Anterior cingulate cortex (tissue), 58 donors: ENCODE measurements around the gene TPK1.
A peak's percentile ranks its signal among the peaks of the same experiment; 100 is the strongest.
"Not testable (repeated sequence)": the region's sequence is repeated elsewhere in the genome, so short reads cannot be mapped to it uniquely, and the experiment has no call there.

Source experiments
- DNase-seq, 58 donors: peaks; one replicate each; lab custom pipeline; 2025; lab: John Stamatoyannopoulos, UW

The TPK1 gene

GRCh38 chr7:144730224-144730623 is 105.6 kb downstream of the TPK1 start:
- DNase-seq, result no peak

DNA sequence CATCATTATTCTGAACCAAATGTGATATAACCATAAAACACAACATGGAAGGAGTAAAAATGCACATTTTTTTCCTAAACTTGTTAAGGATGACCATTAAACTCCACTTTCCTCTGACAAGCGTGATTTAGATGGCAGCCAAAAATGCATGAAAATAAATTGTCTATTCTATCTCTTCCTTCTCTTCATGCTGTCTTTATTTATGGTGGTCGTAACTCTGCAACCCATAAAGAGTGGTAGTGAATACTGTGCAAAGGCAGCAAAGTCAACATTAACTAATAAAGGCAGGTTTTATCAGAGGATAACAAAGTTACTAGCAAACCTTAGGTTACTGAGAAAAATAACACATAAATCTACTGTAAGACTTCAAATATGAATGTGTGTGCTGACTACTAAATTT is 106.6 kb downstream of the TPK1 start:
- no peak for DNase-seq

- DNase-seq, result no peak
Observed at GRCh38 chr7:144728551-144728950, 107.3 kb downstream of the TPK1 start.

DNA sequence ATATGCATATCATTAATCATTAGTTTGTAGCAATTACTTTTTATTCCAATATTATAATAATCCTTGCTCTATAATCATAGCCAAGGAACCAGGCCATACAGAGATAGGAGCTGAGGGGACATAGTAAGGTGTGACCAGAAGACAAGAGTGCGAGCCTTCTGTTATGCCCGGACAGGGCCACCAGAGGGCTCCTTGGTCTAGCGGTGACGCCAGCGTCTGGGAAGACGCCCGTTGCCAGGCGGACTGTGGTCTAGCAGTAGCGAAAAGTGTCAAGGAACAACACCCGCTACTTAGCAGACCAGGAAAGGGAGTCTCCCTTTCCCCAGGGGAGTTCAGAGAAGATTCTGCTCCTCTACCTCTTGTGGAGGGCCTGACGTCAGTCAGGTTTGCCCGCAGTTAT is 109.0 kb downstream of the TPK1 start:
- DNase-seq, result not testable (repeated sequence)

DNA sequence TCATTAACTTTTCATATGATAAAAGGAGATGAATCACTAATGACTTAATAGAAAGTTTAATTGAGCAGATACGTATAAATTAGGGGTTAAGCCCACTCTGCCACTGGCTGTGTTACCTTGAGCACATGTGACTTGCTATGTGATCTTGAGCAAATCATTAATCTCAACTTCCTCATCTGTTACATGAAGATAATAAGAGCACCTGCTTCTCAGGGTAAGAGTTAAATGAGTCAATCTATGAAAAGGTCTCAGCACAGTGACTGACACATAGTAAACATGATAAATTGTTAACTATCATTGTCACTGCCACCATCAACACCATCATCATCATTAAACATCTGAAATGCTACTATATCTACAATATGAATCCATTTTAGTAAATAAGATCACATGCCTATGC is 110.8 kb downstream of the TPK1 start:
- DNase-seq, result no peak

- DNase-seq, result no peak
Observed at GRCh38 chr7:144723301-144723700, 112.6 kb downstream of the TPK1 start.

DNA sequence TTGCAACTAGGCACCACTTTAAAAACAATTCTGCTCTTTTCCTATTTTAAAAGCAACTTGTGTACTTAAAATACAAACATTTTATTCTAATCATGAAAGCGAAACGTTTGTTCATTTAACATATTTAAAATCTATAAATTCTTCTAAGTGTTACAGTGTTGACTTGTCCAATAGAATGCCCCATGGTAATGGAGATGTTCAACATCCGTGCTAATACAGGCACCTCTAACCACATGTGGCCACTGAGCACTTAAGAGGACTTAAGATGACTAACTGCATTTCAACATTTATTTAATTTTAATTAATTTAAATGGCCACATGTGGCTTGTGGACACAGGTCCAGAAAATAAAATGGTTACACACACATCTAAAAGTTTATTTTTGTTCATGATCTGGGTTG is 115.1 kb downstream of the TPK1 start:
- no peak for DNase-seq

GRCh38 chr7:144720149-144720548 is 115.7 kb downstream of the TPK1 start:
- no peak for DNase-seq

GRCh38 chr7:144717720-144718119 is 118.1 kb downstream of the TPK1 start:
- DNase-seq, result no peak

DNA sequence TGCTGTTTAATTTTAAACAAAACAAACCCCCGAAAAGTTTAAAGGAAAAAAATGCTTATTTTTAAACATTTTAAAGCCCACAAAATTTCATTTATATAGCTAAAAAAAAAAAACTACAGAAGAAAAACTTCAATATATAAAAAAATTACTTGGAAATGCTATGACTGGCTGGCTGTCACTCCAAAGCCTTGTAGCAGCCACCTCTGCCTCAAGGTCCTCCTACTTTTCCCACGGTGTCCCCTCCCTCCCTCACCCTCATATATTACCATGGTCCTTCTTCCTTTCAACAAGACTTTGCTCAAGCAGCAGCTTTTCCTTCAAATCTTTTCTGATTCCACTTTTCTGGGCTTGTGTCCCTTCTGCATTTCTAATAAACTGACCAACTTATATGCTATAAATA is 122.0 kb downstream of the TPK1 start:
- no peak for DNase-seq

- no peak for DNase-seq
Observed at GRCh38 chr7:144710791-144711190, 125.1 kb downstream of the TPK1 start.

GRCh38 chr7:144709066-144709465 is 126.8 kb downstream of the TPK1 start:
- no peak for DNase-seq

DNA sequence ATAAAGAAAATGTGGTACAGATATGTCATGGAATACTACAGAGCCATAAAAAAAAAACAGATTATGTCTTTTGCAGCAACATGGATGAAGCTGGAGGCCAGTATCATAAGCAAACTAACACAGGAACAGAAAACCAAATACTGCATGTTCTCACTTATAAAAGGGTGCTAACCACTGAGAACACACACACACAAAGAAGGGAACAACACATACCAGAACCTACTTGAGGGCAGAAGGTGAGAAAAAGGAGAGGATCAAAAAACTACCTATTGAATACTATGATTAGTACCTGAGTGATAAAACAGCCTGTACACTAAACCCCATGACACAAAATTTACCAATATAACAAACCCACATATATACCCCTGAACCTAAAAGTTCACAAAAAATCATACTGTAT is 144.6 kb downstream of the TPK1 start:
- no peak for DNase-seq

DNA sequence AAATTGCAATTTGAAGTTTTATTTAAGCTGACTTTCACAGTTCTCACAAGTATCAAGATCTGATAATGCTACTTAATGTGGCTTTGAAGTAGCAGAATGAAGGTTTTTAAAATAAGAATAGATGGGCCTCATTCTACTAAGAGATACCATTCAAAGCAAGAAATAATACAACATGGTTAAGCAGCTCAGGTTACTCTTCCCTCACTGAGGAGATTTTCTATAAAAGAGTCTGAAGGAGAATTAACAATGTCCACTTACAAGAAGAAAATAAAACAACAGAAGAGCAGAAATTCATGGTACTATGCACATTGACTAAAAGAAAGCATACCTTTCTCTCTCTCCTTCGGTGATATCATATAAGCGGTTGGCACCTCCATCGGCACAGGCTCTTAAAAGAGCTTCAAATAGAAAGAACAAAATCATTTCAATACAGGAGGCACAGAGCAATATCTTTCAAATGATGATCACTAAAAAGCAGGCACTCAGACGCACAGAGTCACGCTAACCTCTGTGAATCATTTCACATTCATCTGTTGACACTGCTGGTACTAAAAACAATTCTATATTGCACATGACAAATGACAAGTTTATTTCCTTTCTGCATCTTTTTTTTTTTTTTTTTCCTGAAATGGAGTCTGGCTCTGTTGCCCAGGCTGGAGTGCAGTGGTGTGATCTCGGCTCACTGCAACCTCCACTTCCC is 153.1 kb downstream of the TPK1 start:
- DNase-seq, result no peak

DNA sequence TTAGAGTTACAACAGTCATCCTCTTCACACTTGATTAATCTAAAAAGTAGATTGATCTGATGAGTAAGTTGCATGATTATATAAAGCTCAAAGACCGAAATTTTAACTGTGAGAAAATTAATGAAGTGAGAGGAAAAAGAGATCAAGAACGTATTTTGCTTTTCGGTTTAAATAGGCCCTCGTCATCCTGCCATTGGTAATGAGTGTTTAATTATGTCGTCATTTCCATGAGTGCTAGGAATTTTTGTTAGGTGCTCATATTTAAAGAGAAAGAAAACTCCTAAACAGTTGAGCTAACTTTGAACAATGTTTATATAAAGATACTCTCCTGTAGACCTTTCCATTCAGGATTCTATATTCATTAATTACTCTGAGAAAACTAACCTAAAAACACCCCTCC is 159.4 kb downstream of the TPK1 start:
- no peak for DNase-seq

GRCh38 chr7:144674550-144674949 is 161.3 kb downstream of the TPK1 start:
- DNase-seq, result no peak

DNA sequence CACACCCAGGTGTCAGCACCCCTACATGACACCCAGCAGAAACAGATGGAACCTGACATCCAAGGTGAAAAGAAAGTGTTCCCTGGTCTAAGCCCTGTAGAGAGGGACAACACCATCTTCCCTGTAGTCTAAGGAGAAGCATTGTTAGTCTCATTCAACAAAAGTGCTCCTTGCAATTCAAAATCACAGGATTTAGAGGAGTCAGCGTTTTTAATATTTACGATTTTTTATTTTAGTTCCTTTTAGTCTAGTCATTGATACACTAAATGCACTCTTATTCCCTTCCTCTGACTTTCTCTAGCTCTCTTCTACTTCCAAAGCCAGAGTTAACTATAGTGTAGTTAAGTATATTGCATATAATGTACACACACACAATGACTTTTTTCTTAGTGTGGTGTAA is 163.0 kb downstream of the TPK1 start:
- no peak for DNase-seq

DNA sequence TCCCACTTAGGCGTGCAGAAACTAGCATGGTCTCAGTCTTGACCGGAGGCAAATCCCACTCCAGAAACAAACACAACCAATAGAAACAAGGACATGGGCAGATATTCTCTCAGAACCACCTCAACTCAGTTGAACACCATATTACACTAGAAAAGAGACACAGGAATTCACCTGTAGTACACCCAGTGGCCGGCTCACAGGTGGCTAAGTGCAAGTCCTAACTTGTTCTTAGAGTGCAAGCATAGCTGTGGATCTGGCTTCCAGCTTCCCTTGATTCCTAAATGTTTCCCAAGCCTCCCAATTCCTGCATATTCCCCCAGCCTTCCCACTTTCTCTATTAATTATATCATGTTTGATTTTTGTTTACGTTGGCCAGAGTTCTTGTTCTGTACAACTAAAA is 164.4 kb downstream of the TPK1 start:
- DNase-seq, result no peak

DNA sequence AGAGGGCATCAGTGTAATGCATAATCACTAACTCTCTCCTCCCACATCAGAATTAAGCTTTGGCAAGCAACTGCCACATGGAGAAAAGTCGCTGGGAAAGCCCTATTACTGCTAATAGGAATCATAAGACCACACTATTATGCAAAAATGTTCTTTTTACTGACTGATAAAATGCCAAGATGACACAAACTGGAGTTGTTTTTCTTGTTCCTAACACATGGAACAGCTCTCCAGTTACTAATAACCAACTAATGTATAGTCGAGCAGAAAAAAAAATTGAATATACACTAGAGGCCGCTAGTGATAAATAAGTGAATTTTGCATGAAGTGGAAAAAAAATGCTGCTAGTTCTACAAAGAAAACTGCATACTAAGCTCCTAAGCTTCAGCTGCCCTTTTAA is 165.6 kb downstream of the TPK1 start:
- DNase-seq, result peak in 1 of 58 donors; percentile 8

- no peak for DNase-seq
Observed at GRCh38 chr7:144668503-144668902, 167.3 kb downstream of the TPK1 start.

DNA sequence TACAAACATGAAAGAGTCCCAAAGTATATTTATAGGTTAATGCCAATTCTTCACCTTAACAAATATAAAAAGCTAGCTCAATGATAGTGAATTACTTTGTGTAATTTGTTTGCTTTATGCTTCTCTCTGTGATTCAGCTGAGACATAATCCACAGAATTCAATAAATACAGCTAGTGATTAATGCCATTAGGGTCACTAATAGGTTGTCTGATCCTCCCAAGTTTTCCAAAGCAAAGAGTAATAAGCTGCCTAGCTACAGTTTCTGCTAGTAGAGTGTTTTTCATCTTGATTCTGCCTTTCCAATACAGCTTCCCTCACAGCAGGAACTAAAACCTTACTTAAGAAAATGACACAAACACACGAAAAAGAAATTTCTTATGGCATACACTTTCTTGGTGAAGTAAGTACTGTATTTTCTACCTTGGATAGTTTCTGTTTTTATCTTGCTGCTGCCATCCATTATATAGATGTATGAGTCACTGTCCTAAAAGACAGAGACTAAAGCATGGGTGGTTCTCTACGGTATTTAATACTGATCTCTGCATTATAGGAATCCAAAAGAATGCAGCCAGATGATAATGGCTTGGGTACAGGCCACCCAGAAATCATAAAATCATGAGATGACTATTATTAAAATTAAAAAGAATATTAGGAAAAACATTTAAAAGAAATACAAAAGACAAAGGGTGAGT is 170.0 kb downstream of the TPK1 start:
- DNase-seq, result no peak

DNA sequence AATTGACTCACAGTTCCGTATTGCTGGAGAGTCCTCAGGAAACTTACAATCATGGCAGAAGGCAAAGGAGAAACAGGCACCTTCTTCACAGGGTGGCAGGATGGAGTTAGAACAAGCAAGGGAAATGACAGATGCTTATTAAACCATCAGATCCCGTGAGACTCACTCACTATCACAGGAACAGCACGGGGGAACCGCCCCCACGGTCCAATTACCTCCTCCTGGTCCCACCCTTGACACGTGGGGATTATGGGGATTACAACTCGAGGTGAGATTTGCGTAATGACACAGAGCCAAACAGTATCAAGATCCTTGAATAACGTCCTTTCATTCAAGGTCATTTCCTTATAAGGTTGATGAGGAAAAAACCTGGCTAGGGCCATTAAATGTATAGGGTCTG is 176.6 kb downstream of the TPK1 start:
- no peak for DNase-seq
